ENCODE data around the gene RASSF7. TPM values are rescaled to one million over a fixed set of nuclear protein-coding genes. Genes with fewer than 3 reads are reported as not detected.
"Not testable (repeated sequence)": the region's sequence is repeated elsewhere in the genome, so short reads cannot be mapped to it uniquely, and the experiment has no call there.

Gene RASSF7
- total RNA-seq, 1 experiment from 2014 or later, result 58.6 TPM

- Histone ChIP-seq H3K9me3 (ENCODE audit: low read length) (no peaks in the 10 kb centered on the region), H3K27me3 (ENCODE audit: low read length) (no peaks in the 10 kb centered on the region), H3K36me3 (ENCODE audit: low read depth, low read length) (peaks cover 5% of the 10 kb centered on the region), H3F3A (ENCODE audit: low read length, unreplicated experiment) (no peaks in the 10 kb centered on the region), H4K20me1 (ENCODE audit: low read length) (no peaks in the 10 kb centered on the region), H2AFZ (ENCODE audit: low read length) (no peak overlapping the region), H3K9me2 (replicated peaks; ENCODE audit: low read length) (no peaks in the 10 kb centered on the region), H3K27ac (ENCODE audit: low read length) (no peak overlapping the region), H3K79me2 (ENCODE audit: low read length) (no peaks in the 10 kb centered on the region), H3K4me1 (ENCODE audit: insufficient read depth, low read length) (no peaks in the 10 kb centered on the region), H3K4me2 (ENCODE audit: low read length) (no peak overlapping the region), H3K4me3 (ENCODE audit: low read length) (no peak overlapping the region), H3K9ac (ENCODE audit: low read length) (no peak overlapping the region)
- no TSS peak for BruUV-seq (replicated peaks)
- no peak for TF ChIP-seq CTCF (conservative IDR thresholded peaks at IDR 0.05; ENCODE audit: low read depth, low read length)
- TF ChIP-seq EZH2phosphoT487 (IDR thresholded peaks at IDR 0.05; ENCODE audit: borderline replicate concordance, low read length), result no peak
- no peak for TF ChIP-seq EZH2 (IDR thresholded peaks at IDR 0.05; ENCODE audit: low read length, unreplicated experiment)
- intact Hi-C loops (cut with micrococcal nuclease), result no loop called here
- POLR2A ChIA-PET (ENCODE audit: unreplicated experiment), result no interaction called here
- CTCF ChIA-PET, result no interaction called here
- DNase-seq (no peak), ATAC-seq (no peak)
Measured at GRCh38 chr11:514606-515005, 46.2 kb upstream of the RASSF7 start.

- Histone ChIP-seq H3K27me3 (ENCODE audit: low read length) (no peaks in the 10 kb centered on the region), H4K20me1 (ENCODE audit: low read length) (no peaks in the 10 kb centered on the region), H3K9me2 (replicated peaks; ENCODE audit: low read length) (no peaks in the 10 kb centered on the region), H3K4me3 (ENCODE audit: low read length) (no peak overlapping the region), H3K27ac (ENCODE audit: low read length) (no peak overlapping the region), H3K79me2 (ENCODE audit: low read length) (no peaks in the 10 kb centered on the region), H3K4me2 (ENCODE audit: low read length) (no peak overlapping the region), H3F3A (ENCODE audit: low read length, unreplicated experiment) (no peaks in the 10 kb centered on the region), H2AFZ (ENCODE audit: low read length) (no peak overlapping the region), H3K4me1 (ENCODE audit: insufficient read depth, low read length) (no peaks in the 10 kb centered on the region), H3K9me3 (ENCODE audit: low read length) (no peaks in the 10 kb centered on the region), H3K36me3 (ENCODE audit: low read depth, low read length) (peaks cover 2% of the 10 kb centered on the region; the same call in 1 of the 2 replicates), H3K9ac (ENCODE audit: low read length) (no peak overlapping the region)
- ATAC-seq, result no peak
- TF ChIP-seq EZH2phosphoT487 (IDR thresholded peaks at IDR 0.05; ENCODE audit: borderline replicate concordance, low read length) (no peak), CTCF (conservative IDR thresholded peaks at IDR 0.05; ENCODE audit: low read depth, low read length) (no peak), EZH2 (IDR thresholded peaks at IDR 0.05; ENCODE audit: low read length, unreplicated experiment) (no peak)
- BruUV-seq (replicated peaks), result no TSS peak
- ChIA-PET CTCF (no interaction called here), POLR2A (ENCODE audit: unreplicated experiment) (no interaction called here)
- DNase-seq, result no peak
- intact Hi-C loops (cut with micrococcal nuclease), result no loop called here
Measured at GRCh38 chr11:515131-515530, 45.6 kb upstream of the RASSF7 start.

- POLR2A ChIA-PET (ENCODE audit: unreplicated experiment), result no interaction called here
- Histone ChIP-seq H3K27ac (ENCODE audit: low read length) (no peak overlapping the region), H3K4me1 (ENCODE audit: insufficient read depth, low read length) (no peaks in the 10 kb centered on the region), H3K4me2 (ENCODE audit: low read length) (no peak overlapping the region), H3K4me3 (ENCODE audit: low read length) (no peak overlapping the region), H3K27me3 (ENCODE audit: low read length) (no peaks in the 10 kb centered on the region), H2AFZ (ENCODE audit: low read length) (no peak overlapping the region), H3F3A (ENCODE audit: low read length, unreplicated experiment) (no peaks in the 10 kb centered on the region), H4K20me1 (ENCODE audit: low read length) (no peaks in the 10 kb centered on the region), H3K36me3 (ENCODE audit: low read depth, low read length) (peaks cover 2% of the 10 kb centered on the region; the same call in 1 of the 2 replicates), H3K9ac (ENCODE audit: low read length) (no peak overlapping the region), H3K79me2 (ENCODE audit: low read length) (no peaks in the 10 kb centered on the region), H3K9me2 (replicated peaks; ENCODE audit: low read length) (no peaks in the 10 kb centered on the region), H3K9me3 (ENCODE audit: low read length) (no peaks in the 10 kb centered on the region)
- intact Hi-C loops (cut with micrococcal nuclease), result no loop called here
- BruUV-seq (replicated peaks), result no TSS peak
- DNase-seq, result no peak
- no peak for ATAC-seq
- CTCF ChIA-PET, result no interaction called here
- TF ChIP-seq EZH2phosphoT487 (IDR thresholded peaks at IDR 0.05; ENCODE audit: borderline replicate concordance, low read length) (no peak), EZH2 (IDR thresholded peaks at IDR 0.05; ENCODE audit: low read length, unreplicated experiment) (no peak), CTCF (conservative IDR thresholded peaks at IDR 0.05; ENCODE audit: low read depth, low read length) (no peak)
Measured at GRCh38 chr11:516400-516799, 44.4 kb upstream of the RASSF7 start.

- CTCF ChIA-PET; intact Hi-C loops (cut with micrococcal nuclease); POLR2A ChIA-PET (ENCODE audit: unreplicated experiment); H3K27ac ChIP-seq (ENCODE audit: low read length); H3K4me3 ChIP-seq (ENCODE audit: low read length); H3K9me3 ChIP-seq (ENCODE audit: low read length); DNase-seq; H3K36me3 ChIP-seq (ENCODE audit: low read depth, low read length); H3K9ac ChIP-seq (ENCODE audit: low read length); H3F3A ChIP-seq (ENCODE audit: low read length, unreplicated experiment); H3K9me2 ChIP-seq (replicated peaks; ENCODE audit: low read length); H3K4me2 ChIP-seq (ENCODE audit: low read length); H3K4me1 ChIP-seq (ENCODE audit: insufficient read depth, low read length); BruUV-seq (replicated peaks); H3K79me2 ChIP-seq (ENCODE audit: low read length); H3K27me3 ChIP-seq (ENCODE audit: low read length); H4K20me1 ChIP-seq (ENCODE audit: low read length); H2AFZ ChIP-seq (ENCODE audit: low read length); ATAC-seq: not testable (repeated sequence)
Measured at GRCh38 chr11:516918-517685, 43.7 kb upstream of the RASSF7 start.
